HCEC 1CT (cell line): ENCODE data around the gene GPHB5.
"Not testable (repeated sequence)": the region's sequence is repeated elsewhere in the genome, so short reads cannot be mapped to it uniquely, and the experiment has no call there.

Source experiments
- DNase-seq: peaks from one replicate; pipeline ENCODE4 v3.0.0-alpha.2; 2017

The GPHB5 gene

GRCh38 chr14:63292805-63293204 lies 25.9 kb downstream of the GPHB5 start:
- DNase-seq: no peak

GRCh38 chr14:63290741-63291430 lies 27.8 kb downstream of the GPHB5 start:
- DNase-seq: no peak

- no peak for DNase-seq
Measured at GRCh38 chr14:63288853-63289252, 29.9 kb downstream of the GPHB5 start.

GRCh38 chr14:63287666-63288483 lies 30.9 kb downstream of the GPHB5 start:
- no peak for DNase-seq

GRCh38 chr14:63286071-63286470 lies 32.7 kb downstream of the GPHB5 start:
- DNase-seq: no peak

- no peak for DNase-seq
Measured at GRCh38 chr14:63283884-63284248, 34.9 kb downstream of the GPHB5 start.

GRCh38 chr14:63282997-63283883 lies 35.5 kb downstream of the GPHB5 start:
- DNase-seq: no peak

- not testable (repeated sequence) for DNase-seq
Measured at GRCh38 chr14:63279933-63280332, 38.8 kb downstream of the GPHB5 start.

GRCh38 chr14:63277591-63278183 lies 41.0 kb downstream of the GPHB5 start:
- DNase-seq: no peak

GRCh38 chr14:63276492-63277342 lies 42.0 kb downstream of the GPHB5 start:
- peak; percentile 67 for DNase-seq

- DNase-seq: no peak
Measured at GRCh38 chr14:63276016-63276415, 42.7 kb downstream of the GPHB5 start.

- DNase-seq: no peak
Measured at GRCh38 chr14:63275611-63276010, 43.1 kb downstream of the GPHB5 start.

- no peak for DNase-seq
Measured at GRCh38 chr14:63273717-63274655, 44.7 kb downstream of the GPHB5 start.

GRCh38 chr14:63273129-63273528 lies 45.6 kb downstream of the GPHB5 start:
- no peak for DNase-seq

- DNase-seq: no peak
Measured at GRCh38 chr14:63269561-63270225, 49.0 kb downstream of the GPHB5 start.

- DNase-seq: no peak
Measured at GRCh38 chr14:63268771-63269170, 50.0 kb downstream of the GPHB5 start.

GRCh38 chr14:63267171-63267570 lies 51.6 kb downstream of the GPHB5 start:
- no peak for DNase-seq

GRCh38 chr14:63266106-63266505 lies 52.6 kb downstream of the GPHB5 start:
- DNase-seq: no peak
